ENCODE measurements around the gene BGN. TPM values are rescaled to one million over a fixed set of nuclear protein-coding genes. Genes with fewer than 3 reads are reported as not detected.

Gene BGN
- total RNA-seq, 1 experiment from 2014 or later, result 0.37 TPM

GRCh38 chrX:153526801-153527200 is 32.0 kb downstream of the BGN start:
- H3K4me1 ChIP-seq (ENCODE audit: control insufficient read depth in 1 of 2, insufficient read depth in 2 of 2, low read length in 2 of 2), result no peaks in the 10 kb centered on the region
- ChIA-PET CTCF (no interaction called here), POLR2A (no interaction called here), RAD21 (ENCODE audit: low non-redundant PET in 1 of 2, low total read pairs in 2 of 2, uncharacterized antibody in 2 of 2, unreplicated experiment in 2 of 2) (no interaction called here)
- DNase-seq (ENCODE audit: low read depth, low spot score) (no peak), ATAC-seq (no peak)
- no peak overlapping the region for H3K4me2 ChIP-seq (ENCODE audit: low read length)
- H3K9me3 ChIP-seq (ENCODE audit: control insufficient read depth in 1 of 2, insufficient read depth in 1 of 2, low read depth in 1 of 2, low read length in 2 of 2), result no peaks in the 10 kb centered on the region
- no peaks in the 10 kb centered on the region for H4K20me1 ChIP-seq (ENCODE audit: insufficient read depth)
- no peaks in the 10 kb centered on the region for H3K27me3 ChIP-seq (ENCODE audit: insufficient read depth, low read length)
- no peaks in the 10 kb centered on the region for H3K79me2 ChIP-seq (ENCODE audit: insufficient read depth, low read length)
- no peak overlapping the region for H3K4me3 ChIP-seq (replicated peaks in 1 of 2; ENCODE audit: low read depth in 1 of 2, low read length in 2 of 2)
- BruUV-seq (replicated peaks), result no TSS peak
- no peaks in the 10 kb centered on the region for H3K9me2 ChIP-seq (ENCODE audit: insufficient read depth)
- intact Hi-C loops (cut with micrococcal nuclease), result no loop called here
- no peak overlapping the region for H3K9ac ChIP-seq (ENCODE audit: low read length)
- no peaks in the 10 kb centered on the region for H3K36me3 ChIP-seq (ENCODE audit: control insufficient read depth in 1 of 2, insufficient read depth in 2 of 2, low read length in 2 of 2)
- H2AFZ ChIP-seq (ENCODE audit: low read depth, low read length, poor library complexity, severe bottlenecking), result no peak overlapping the region
- TF ChIP-seq SIN3A (IDR thresholded peaks at IDR 0.05; ENCODE audit: low read depth), result no peak
- no peak for TF ChIP-seq CBX3 (IDR thresholded peaks at IDR 0.05; ENCODE audit: low read depth)
- no peak for TF ChIP-seq SRF (IDR thresholded peaks at IDR 0.05; ENCODE audit: low read depth)
- no peak overlapping the region for H3K27ac ChIP-seq (ENCODE audit: low read depth, low read length)

GRCh38 chrX:153527208-153527607 is 32.4 kb downstream of the BGN start:
- Histone ChIP-seq H3K4me3 (replicated peaks in 1 of 2; ENCODE audit: low read depth in 1 of 2, low read length in 2 of 2) (no peak overlapping the region), H3K9me2 (ENCODE audit: insufficient read depth) (no peaks in the 10 kb centered on the region), H3K9me3 (ENCODE audit: control insufficient read depth in 1 of 2, insufficient read depth in 1 of 2, low read depth in 1 of 2, low read length in 2 of 2) (no peaks in the 10 kb centered on the region), H3K27ac (ENCODE audit: low read depth, low read length) (no peak overlapping the region), H2AFZ (ENCODE audit: low read depth, low read length, poor library complexity, severe bottlenecking) (no peak overlapping the region), H3K4me1 (ENCODE audit: control insufficient read depth in 1 of 2, insufficient read depth in 2 of 2, low read length in 2 of 2) (no peaks in the 10 kb centered on the region), H3K27me3 (ENCODE audit: insufficient read depth, low read length) (no peaks in the 10 kb centered on the region), H3K36me3 (ENCODE audit: control insufficient read depth in 1 of 2, insufficient read depth in 2 of 2, low read length in 2 of 2) (no peaks in the 10 kb centered on the region), H4K20me1 (ENCODE audit: insufficient read depth) (no peaks in the 10 kb centered on the region), H3K4me2 (ENCODE audit: low read length) (no peak overlapping the region), H3K79me2 (ENCODE audit: insufficient read depth, low read length) (no peaks in the 10 kb centered on the region), H3K9ac (ENCODE audit: low read length) (no peak overlapping the region)
- intact Hi-C loops (cut with micrococcal nuclease), result no loop called here
- ATAC-seq (no peak), DNase-seq (ENCODE audit: low read depth, low spot score) (no peak)
- RAD21 ChIA-PET (ENCODE audit: low non-redundant PET in 1 of 2, low total read pairs in 2 of 2, uncharacterized antibody in 2 of 2, unreplicated experiment in 2 of 2), result no interaction called here
- CTCF ChIA-PET, result no interaction called here
- POLR2A ChIA-PET, result no interaction called here
- no peak for TF ChIP-seq ATF3 (IDR thresholded peaks at IDR 0.05)
- TF ChIP-seq ZBTB33 (IDR thresholded peaks at IDR 0.05; ENCODE audit: extremely low read depth, insufficient replicate concordance, low read length), result no peak
- no peak for TF ChIP-seq POLR2AphosphoS5 (IDR thresholded peaks at IDR 0.05; ENCODE audit: low read depth, low read length)
- no peak for TF ChIP-seq MAX (IDR thresholded peaks at IDR 0.05)
- no peak for TF ChIP-seq POLR2A (IDR thresholded peaks at IDR 0.05; ENCODE audit: borderline replicate concordance, extremely low read depth, insufficient read depth, insufficient read length)
- TF ChIP-seq SIN3A (IDR thresholded peaks at IDR 0.05; ENCODE audit: low read depth), result no peak
- no peak for TF ChIP-seq EZH2phosphoT487 (IDR thresholded peaks at IDR 0.05; ENCODE audit: borderline replicate concordance)
- no peak for TF ChIP-seq TCF7L2 (IDR thresholded peaks at IDR 0.05; ENCODE audit: borderline replicate concordance, extremely low read depth, insufficient read depth, insufficient read length)
- TF ChIP-seq FOSL1 (IDR thresholded peaks at IDR 0.05; ENCODE audit: low read depth), result no peak
- no peak for TF ChIP-seq SRF (IDR thresholded peaks at IDR 0.05; ENCODE audit: low read depth)
- TF ChIP-seq EZH2 (IDR thresholded peaks at IDR 0.05), result no peak
- no peak for TF ChIP-seq SP1 (IDR thresholded peaks at IDR 0.05; ENCODE audit: low read depth)
- no peak for TF ChIP-seq ZNF274 (IDR thresholded peaks at IDR 0.05; ENCODE audit: low read depth, low read length)
- TF ChIP-seq YY1 (IDR thresholded peaks at IDR 0.05; ENCODE audit: extremely low read depth, insufficient replicate concordance, low read depth, low read length), result no peak
- no peak for TF ChIP-seq ELF1 (IDR thresholded peaks at IDR 0.05; ENCODE audit: borderline replicate concordance, low read depth)
- no peak for TF ChIP-seq ZFX (IDR thresholded peaks at IDR 0.05)
- TF ChIP-seq EGR1 (IDR thresholded peaks at IDR 0.05; ENCODE audit: low read depth), result no peak
- BruUV-seq (replicated peaks), result no TSS peak

Data from HCT116 (cell line).